A673 (cell line): ENCODE measurements around the gene SEC61B. TPM values are rescaled to one million over a fixed set of nuclear protein-coding genes. Genes with fewer than 3 reads are reported as not detected.

Experiments used
- BruUV-seq: library from RNA; stranded (reverse); fragments of 400-500 nt; replicated peaks from 2 replicates; lab custom pipeline; 2021; lab: Mats Ljungman, UMichigan
- CTCF ChIA-PET: fragments of 300-600 bp; sonication (Branson Sonifier 250); formaldehyde crosslinking; loops from one replicate; lab custom pipeline; 2022; ENCODE audit warnings: antibody characterized with exemption; lab: Charles Lee
- POLR2A ChIA-PET: fragments of 300-600 bp; sonication (Branson Sonifier 250); formaldehyde crosslinking; loops from one replicate; lab custom pipeline; 2022; ENCODE audit warnings: antibody characterized with exemption; ENCODE audit not compliant: low non-redundant PET; lab: Charles Lee
- DNase-seq: peaks from one replicate; pipeline ENCODE4 v3.0.0-alpha.2; 2015; ENCODE audit warnings: low spot score
- H3K27ac ChIP-seq: fragments of 200-600 bp; sonication (generic); 2 replicates; pipeline ENCODE4 v1.5.1; 2016; ENCODE audit warnings: mixed run types, low read depth, mild to moderate bottlenecking, mixed read lengths, antibody characterized with exemption, low read length; ENCODE audit not compliant: poor library complexity, severe bottlenecking
- H3K27me3 ChIP-seq: fragments of 200-600 bp; sonication (generic); replicated peaks from 2 replicates; pipeline ENCODE4 v1.6.1; 2017; ENCODE audit warnings: mixed run types, low read depth, mild to moderate bottlenecking, mixed read lengths, antibody characterized with exemption, low read length; ENCODE audit not compliant: insufficient read depth, poor library complexity
- H3K36me3 ChIP-seq: fragments of 200-600 bp; sonication (generic); 2 replicates; pipeline ENCODE4 v1.6.1; 2016; ENCODE audit warnings: mixed run types, mild to moderate bottlenecking, mixed read lengths, antibody characterized with exemption, low read length; ENCODE audit not compliant: insufficient read depth, poor library complexity, severe bottlenecking
- H3K4me1 ChIP-seq: fragments of 200-600 bp; sonication (generic); 2 replicates; pipeline ENCODE4 v1.6.1; 2017; ENCODE audit warnings: mixed run types, mild to moderate bottlenecking, mixed read lengths, antibody characterized with exemption, low read length; ENCODE audit not compliant: insufficient read depth, poor library complexity, severe bottlenecking
- H3K4me3 ChIP-seq: fragments of 200-600 bp; sonication (generic); 2 replicates; pipeline ENCODE4 v1.5.1; 2016; ENCODE audit warnings: low read depth, mixed run types, mild to moderate bottlenecking, mixed read lengths, low read length; ENCODE audit not compliant: poor library complexity, severe bottlenecking
- H3K9me3 ChIP-seq: fragments of 200-600 bp; sonication (generic); 2 replicates; pipeline ENCODE4 v1.6.1; 2016; ENCODE audit warnings: mixed run types, low read depth, mild to moderate bottlenecking, mixed read lengths, antibody characterized with exemption, low read length; ENCODE audit not compliant: poor library complexity, severe bottlenecking
- EZH2 ChIP-seq: fragments of 200-600 bp; sonication (generic); IDR thresholded peaks from 2 replicates; pipeline ENCODE4 v1.6.1; 2017; ENCODE audit warnings: borderline replicate concordance, low read depth, mild to moderate bottlenecking, mixed read lengths, antibody characterized with exemption, low read length; ENCODE audit not compliant: poor library complexity, severe bottlenecking
- intact Hi-C: fragments of 100-400 bp; cut with micrococcal nuclease; formaldehyde crosslinking; loops from one replicate; pipeline ENCODE4 v1.10.0; 2022; ENCODE audit not compliant: unreplicated experiment
- total RNA-seq: library from RNA; stranded (reverse); gene quantifications from 2 replicates; pipeline ENCODE4 v1.2.3, GENCODE V29; 2021
- TF ChIP-seq, protein P1 (sequence below): fragments of 300-800, 200-600 bp; sonication (generic); conservative IDR thresholded peaks from 2 replicates; pipeline ENCODE4 v1.5.1; 2017; ENCODE audit warnings: low read depth, mild to moderate bottlenecking, antibody characterized with exemption, low read length, moderate library complexity, mixed read lengths

Gene SEC61B
- total RNA-seq, 1 experiment from 2014 or later = 183 TPM

DNA sequence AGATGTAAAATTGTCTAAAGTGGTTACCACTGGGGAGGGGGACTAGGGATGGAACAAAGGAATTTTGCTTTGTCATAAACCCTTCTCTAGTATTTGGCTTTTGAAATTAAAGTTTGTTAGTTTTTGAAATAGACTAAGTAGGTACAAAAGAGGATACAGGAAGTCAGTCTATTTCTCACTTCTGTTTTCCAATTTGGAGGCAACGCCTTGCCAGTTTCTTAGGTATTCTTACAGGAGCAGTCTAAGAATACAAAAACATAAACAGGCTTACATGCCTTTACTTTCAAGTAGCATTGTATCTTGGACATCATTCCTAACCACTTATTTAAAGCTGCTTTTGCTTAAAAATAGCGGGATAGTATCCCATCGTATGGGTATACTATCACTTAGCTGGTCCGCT is 34.8 kb upstream of the SEC61B start:
- H3K4me3 ChIP-seq = no peak overlapping the region
- H3K27me3 ChIP-seq = no peaks in the 10 kb centered on the region
- no peak for DNase-seq
- no peaks in the 10 kb centered on the region for H3K9me3 ChIP-seq
- no TSS peak for BruUV-seq
- H3K27ac ChIP-seq = no peak overlapping the region
- TF ChIP-seq, protein P1, sequence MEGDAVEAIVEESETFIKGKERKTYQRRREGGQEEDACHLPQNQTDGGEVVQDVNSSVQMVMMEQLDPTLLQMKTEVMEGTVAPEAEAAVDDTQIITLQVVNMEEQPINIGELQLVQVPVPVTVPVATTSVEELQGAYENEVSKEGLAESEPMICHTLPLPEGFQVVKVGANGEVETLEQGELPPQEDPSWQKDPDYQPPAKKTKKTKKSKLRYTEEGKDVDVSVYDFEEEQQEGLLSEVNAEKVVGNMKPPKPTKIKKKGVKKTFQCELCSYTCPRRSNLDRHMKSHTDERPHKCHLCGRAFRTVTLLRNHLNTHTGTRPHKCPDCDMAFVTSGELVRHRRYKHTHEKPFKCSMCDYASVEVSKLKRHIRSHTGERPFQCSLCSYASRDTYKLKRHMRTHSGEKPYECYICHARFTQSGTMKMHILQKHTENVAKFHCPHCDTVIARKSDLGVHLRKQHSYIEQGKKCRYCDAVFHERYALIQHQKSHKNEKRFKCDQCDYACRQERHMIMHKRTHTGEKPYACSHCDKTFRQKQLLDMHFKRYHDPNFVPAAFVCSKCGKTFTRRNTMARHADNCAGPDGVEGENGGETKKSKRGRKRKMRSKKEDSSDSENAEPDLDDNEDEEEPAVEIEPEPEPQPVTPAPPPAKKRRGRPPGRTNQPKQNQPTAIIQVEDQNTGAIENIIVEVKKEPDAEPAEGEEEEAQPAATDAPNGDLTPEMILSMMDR = no peak
- TF ChIP-seq EZH2 = no peak
- H3K4me1 ChIP-seq = peaks cover 15% of the 10 kb centered on the region
- ChIA-PET POLR2A (no interaction called here), CTCF (no interaction called here)
- intact Hi-C loops = loop anchor here (5.0 to 10.0 kb wide), 6 partner anchors 77 to 1410 kb away; partner anchors contain the start of gene NR4A3
- no peaks in the 10 kb centered on the region for H3K36me3 ChIP-seq

DNA sequence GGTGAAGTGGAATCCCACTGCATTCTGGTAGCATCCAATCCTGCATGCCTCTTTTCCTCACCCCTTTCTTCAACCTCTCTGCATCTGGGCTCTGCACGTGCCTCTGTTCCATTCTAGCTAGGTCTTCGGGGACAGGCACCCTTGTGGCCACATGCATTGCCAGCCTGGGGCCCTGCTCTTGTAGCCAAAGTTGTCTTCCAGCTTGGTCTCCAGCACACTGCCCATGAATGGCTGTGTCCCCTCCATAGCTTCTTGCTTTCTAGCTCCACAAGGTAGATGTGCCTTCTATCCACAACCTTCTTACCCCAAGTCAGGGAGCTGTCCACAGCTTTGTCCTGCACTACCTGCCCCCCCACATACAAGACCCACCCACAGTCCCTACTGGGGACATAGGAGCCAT is 32.9 kb upstream of the SEC61B start:
- POLR2A ChIA-PET = no interaction called here
- CTCF ChIA-PET = no interaction called here
- H3K36me3 ChIP-seq = no peaks in the 10 kb centered on the region
- intact Hi-C loops = loop anchor here (5.0 to 10.0 kb wide), 6 partner anchors 76 to 1408 kb away; partner anchors contain the start of gene NR4A3
- H3K27me3 ChIP-seq = no peaks in the 10 kb centered on the region
- TF ChIP-seq EZH2 = no peak
- TF ChIP-seq, protein P1 = no peak
- no peak overlapping the region for H3K4me3 ChIP-seq
- no TSS peak for BruUV-seq
- peaks cover 15% of the 10 kb centered on the region for H3K4me1 ChIP-seq
- no peak for DNase-seq
- H3K9me3 ChIP-seq = no peaks in the 10 kb centered on the region
- no peak overlapping the region for H3K27ac ChIP-seq

DNA sequence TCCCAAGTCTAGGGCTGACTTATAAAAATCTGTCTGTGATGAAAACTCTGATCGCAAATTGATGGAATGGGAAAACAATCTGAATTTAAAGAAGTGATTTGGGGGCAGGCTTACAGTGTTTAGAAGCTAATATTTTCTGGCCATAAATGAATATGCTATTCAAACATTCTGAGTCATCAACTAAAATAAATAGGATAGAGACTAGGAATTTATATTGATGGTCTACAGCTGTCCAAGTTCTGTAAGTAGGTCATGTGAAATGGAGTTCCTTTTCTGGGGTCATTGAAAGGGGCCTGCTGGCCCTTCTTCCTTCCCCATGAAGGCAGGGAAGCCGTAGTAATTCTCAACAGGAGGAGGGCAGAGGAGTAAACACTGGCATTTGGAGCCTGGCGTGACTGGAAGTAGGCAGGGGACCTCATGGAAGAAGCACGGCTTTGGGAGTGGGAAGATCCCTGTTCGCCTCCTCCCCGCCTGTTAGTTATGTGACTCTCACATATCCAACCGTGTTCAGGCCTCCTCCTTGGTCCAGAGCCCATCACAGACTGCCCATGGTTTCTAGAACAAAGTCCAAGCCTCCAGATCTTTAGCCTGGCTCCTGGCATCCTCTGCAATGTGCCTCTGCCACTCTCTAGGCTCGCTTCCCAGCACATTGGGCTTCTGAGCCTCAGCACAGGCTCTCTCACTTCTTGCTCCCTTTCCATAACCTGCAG is 32.0 kb upstream of the SEC61B start:
- no peak for DNase-seq
- intact Hi-C loops = loop anchor here (5.0 to 10.0 kb wide), 6 partner anchors 75 to 1407 kb away; partner anchors contain the start of gene NR4A3
- H3K4me3 ChIP-seq = no peak overlapping the region
- H3K27me3 ChIP-seq = no peaks in the 10 kb centered on the region
- no peaks in the 10 kb centered on the region for H3K36me3 ChIP-seq
- ChIA-PET POLR2A (no interaction called here), CTCF (no interaction called here)
- peaks cover 8% of the 10 kb centered on the region for H3K4me1 ChIP-seq
- H3K27ac ChIP-seq = no peak overlapping the region
- no peaks in the 10 kb centered on the region for H3K9me3 ChIP-seq
- no TSS peak for BruUV-seq
- TF ChIP-seq EZH2 = no peak
- TF ChIP-seq, protein P1 = no peak
